NCI-H510A (cell line): ENCODE data around the gene PGLYRP4.

Source experiments
- DNase-seq: peaks from one replicate; lab custom pipeline; 2025; lab: John Stamatoyannopoulos, UW

Gene PGLYRP4, protein sequence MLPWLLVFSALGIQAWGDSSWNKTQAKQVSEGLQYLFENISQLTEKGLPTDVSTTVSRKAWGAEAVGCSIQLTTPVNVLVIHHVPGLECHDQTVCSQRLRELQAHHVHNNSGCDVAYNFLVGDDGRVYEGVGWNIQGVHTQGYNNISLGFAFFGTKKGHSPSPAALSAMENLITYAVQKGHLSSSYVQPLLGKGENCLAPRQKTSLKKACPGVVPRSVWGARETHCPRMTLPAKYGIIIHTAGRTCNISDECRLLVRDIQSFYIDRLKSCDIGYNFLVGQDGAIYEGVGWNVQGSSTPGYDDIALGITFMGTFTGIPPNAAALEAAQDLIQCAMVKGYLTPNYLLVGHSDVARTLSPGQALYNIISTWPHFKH

DNA sequence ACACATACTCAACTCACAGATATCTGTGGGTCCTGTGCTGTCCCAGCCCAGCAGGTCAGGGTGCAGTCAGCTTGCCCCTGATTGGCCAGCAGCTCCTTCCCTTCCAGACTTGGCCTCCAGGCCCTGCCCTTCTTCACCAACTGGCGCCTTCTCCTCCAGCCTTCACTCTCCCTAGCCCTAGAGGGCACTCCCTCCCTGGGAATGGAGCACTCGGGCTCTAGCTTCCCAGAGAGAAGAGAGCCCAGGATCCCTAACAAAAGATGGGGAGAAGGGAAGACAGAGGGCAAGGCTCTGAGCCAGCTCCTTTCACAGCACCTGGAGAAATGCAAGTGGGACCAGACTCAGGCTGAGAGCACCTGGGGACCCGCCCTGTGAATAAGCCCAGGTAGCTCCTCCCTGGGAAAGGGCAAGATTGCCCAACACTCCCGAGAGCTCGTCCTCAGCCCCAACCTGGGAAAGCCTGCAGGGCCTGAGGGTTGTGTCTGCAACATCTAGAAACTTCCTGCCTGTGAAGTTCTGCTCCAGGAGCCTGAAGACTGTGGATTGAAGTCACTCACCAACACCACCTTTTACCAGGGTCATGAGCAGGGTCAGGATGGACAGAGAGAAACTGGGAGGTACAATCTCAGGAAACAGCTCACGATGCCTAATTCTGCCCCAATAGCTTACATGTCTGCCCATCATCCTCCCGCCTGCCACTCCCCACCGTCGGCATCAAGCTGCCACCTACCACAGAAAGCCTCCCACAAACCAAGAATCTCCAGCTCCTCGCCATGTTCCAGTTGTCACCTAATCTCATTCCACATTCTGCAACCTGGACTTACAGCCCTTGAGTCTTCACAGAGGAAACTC lies at the start of gene PGLYRP4:
Gene PGLYRP4 (minus strand): TSS at position 331 of the 852 bp plus-strand sequence. CDS start 909 bp downstream, outside the sequence.
- DNase-seq: no peak

DNA sequence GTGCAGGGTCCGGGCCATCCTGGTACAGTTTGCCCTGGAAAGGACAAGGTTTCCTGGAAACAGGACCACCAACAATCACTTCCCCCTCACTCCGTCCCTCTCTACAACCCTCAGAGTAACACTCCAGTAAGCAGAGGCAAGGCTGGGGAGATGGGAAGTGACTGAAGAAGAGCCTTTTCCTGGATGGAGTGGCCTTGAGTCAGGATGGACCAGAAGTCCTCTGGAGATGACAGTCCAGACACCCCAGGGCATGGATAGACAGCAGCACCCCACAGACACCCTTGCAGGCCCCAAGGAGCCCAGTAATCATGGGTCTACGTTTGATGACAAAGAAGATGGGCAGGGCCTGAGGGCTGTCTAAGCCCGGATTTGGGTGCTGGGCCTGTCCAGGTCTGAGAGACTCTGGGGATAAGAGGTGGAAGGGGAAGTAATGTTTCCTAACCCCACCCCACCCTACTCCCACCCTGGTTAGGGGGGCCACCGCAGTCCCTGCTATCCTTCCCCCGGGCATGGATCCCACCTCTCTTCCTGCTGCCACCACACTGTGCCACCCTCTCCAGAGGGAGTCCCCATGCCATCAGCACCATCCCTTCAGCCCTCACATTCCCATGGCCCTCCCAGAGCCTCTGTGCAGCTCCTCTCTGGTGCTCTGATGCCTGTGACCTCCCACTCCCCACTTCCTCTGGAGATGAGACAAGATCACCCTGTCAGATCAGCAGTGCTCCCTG lies 49.4 kb upstream of the PGLYRP4 start:
- no peak for DNase-seq

DNA sequence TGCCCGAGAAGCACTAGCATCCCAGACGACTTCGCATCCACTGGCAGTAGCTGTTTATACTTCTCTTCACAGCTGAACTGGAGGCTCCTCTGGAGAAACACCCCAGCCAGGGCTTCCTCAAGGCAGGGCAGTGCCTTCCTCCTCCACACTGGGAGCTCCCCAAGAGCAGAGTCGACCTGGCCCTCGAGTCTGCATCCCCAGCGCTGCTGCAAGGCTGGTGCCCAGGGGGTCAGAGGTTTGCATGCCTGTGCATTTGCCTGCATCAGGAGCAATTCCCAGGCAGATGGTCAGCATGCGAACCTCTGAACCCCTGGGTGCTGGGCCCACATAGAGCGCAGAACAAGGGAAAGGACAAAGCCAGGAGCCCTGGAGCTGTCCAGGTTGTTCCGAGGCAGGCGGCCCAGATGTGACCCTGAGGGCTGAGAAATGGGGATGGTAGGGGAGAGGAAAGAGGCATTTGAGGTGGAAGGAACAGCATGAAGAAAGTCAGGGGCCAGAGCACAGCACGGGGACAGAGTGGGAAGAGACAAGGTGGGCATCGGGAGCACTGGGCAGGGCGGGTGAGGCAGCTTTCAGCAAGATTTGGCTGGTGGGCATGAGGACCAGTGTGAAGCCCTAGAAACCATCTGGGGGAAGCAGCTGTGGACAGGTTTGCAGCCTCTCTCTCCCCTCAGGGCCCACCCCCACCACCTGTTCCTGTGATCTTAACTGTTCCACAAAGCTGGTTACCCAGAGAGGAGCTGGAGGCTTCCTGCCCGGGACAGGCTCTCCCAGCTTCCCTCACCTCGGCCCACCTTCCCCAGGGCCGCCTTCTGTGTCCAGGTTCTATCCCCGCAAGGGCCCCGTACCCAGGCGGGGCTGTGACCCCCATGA lies 48.6 kb upstream of the PGLYRP4 start:
- DNase-seq: no peak

DNA sequence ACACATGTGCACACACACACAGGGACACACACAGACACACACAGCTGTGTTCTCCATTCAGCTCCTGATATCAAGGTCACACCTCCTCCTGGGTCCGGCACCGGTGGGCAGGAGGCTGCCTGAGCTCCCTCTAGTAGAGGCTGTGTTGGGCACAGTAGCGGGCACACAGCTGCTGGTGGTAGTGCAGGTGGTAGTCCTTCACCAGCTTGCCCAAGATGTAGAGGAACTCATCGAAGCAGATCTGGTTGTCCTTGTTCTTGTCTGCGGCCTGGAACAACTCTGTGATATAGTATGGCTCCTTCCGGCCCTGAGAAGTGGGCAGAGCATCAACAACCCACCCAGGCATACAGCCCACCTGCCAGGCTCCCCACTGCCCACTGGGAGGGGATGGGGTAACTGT lies 47.8 kb upstream of the PGLYRP4 start:
- no peak for DNase-seq

DNA sequence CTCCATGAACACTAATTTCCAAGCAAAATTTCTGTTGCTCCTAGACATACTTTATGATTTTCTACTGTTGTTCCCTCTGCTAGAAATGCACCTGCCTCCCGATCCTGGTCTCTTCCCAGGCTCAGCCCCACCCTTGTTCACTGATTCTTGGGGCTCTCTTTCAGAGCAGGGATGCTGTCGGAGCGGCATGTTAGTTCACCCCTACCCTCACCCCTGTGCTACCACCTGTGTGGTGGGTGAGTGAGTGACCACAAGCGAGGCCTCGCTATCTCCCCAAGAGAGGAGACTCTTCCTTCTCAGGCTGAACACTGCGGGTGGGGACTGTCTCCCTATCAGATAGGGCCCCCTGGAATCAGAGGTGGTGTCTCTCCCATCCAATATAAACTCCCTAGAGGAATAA lies 47.1 kb upstream of the PGLYRP4 start:
- DNase-seq: no peak

DNA sequence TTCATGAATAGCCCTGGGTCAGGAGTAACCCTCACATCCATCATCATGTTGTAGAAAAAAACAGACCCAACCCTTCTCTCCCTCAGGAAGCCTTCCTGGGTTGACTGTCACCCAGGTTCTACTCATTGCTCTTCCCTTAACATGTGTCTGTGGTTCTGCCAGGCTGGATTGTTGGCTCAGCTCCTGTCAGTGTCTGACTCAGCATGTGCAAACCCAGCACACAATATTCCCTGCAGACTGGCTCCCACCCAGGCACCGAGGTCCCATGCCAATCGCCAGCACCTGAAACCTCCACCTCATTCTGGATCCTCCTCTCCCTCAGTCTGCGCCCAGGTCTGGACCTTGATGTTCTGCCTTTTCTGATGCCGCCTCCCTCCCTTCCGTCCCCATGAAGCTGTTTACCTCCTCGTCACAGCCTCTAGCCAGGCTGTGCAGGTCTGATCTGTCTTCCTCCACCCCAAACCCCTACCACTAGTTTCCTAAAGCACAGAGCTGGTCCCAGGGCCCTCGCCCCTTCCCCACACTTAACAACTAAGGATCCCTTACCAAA lies 46.6 kb upstream of the PGLYRP4 start:
- no peak for DNase-seq

DNA sequence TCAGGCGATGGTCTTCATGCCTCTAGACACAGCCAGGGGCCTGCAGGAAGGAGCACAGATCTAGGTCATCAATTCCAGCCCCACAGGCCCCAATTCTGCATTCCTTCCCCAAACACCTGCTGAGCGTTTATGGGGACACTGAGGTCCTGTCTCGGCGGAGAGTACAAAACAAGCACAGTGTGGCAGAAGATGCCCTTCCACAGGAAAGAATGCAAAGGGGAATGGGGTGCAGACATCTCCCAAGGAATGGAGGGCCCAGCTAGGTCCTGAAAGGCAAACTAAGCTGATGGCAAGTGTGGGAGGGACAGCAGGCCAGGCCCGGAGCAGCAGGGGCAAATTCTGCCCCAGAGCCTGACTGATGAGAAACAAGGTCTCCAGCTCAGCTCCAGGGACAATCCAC lies 45.8 kb upstream of the PGLYRP4 start:
- no peak for DNase-seq

DNA sequence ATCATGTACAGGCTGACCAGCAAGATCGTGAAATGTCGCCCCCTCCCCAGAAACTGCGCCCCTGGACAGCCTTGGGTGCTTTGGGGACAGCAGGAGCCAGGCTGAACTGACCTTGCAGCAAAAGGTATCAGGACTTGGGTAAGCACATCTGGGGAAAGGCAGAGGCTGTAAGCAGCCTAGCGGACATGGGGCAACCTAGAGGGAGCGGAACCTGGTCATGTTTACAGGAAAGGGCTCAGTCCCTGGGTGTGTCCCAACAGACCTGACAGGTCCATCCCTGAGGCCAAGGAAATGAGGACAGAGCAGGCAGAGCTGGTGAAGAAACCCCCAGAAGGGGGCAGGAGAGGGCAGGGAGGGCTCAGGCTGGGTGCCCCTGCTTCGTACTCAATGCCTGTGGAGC lies 45.3 kb upstream of the PGLYRP4 start:
- DNase-seq: no peak

DNA sequence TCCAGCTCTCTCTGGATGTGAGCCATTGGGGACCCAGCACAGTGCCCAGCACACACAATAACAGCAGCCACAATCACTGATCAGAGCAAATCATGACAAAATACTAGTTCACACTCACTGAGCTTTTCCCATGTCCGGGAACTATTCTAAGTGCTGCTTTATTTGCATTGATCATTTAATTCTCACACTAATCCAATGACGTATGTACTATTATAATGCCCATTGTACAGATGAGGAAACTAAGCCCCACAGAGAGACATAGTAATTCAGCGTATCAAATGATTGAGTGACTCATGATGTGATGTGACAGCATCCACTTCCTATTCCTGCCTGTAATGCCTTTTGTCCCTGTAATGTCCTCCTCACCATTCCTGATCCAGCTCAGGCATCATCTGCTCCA lies 44.2 kb upstream of the PGLYRP4 start:
- DNase-seq: no peak

DNA sequence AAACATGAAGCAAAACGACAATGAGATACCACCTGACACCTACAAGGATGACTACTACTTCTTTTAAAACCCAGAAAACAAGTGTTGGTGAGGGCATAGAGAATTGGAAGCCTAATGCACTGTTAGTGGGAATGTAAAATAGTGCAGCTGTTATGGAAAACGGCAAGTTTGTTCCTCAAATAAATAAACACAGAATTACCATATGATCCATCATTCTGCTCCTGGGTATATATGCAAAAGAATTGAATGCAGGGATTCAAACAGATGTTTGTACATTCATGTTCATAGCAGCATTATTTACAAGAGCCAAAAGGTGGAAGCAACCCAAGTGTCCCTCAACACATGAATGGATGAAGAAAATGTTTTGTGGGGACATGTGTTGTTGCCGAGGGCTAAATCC lies 43.6 kb upstream of the PGLYRP4 start:
- no peak for DNase-seq

DNA sequence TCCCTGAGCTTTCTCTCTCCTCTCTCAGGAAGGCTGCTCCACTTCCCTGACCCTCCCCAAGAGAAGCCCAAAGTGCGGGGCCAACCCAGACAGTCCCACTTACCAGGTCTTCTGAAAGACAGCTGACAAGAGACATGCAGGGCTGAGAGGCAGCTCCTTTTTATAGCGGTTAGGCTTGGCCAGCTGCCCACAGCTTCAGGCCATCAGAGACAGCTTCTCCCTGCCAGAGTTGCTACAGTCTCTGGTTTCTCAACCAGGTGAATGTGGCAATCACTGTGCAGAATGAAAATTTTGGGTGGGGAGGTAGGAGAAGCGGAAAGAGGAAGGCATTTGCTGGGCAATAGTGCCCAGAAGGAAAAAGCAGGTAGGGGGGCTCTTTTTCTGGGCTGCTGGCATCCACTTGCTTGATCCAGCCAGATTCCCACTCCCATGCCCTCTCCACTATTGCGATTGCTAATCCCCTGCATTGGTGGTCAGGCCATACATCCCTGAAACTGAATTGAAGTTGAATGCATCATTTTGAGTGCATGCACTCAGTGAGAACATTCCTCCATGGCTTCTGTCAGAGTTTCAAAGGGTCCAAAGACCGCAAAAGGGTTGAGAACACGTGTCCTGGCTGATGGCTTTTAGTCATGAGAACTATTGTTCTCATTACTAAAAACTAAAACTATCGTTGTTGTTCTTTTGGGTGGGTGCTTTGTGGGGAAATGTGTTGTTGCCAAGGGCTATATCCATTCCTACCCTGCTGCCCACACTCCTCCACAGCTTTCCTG lies 42.5 kb upstream of the PGLYRP4 start, which contains the start of gene S100A8:
Gene S100A8 (minus strand): TSS at position 136 of the 773 bp plus-strand sequence. CDS start 538 bp downstream, outside the sequence.
- DNase-seq: no peak

DNA sequence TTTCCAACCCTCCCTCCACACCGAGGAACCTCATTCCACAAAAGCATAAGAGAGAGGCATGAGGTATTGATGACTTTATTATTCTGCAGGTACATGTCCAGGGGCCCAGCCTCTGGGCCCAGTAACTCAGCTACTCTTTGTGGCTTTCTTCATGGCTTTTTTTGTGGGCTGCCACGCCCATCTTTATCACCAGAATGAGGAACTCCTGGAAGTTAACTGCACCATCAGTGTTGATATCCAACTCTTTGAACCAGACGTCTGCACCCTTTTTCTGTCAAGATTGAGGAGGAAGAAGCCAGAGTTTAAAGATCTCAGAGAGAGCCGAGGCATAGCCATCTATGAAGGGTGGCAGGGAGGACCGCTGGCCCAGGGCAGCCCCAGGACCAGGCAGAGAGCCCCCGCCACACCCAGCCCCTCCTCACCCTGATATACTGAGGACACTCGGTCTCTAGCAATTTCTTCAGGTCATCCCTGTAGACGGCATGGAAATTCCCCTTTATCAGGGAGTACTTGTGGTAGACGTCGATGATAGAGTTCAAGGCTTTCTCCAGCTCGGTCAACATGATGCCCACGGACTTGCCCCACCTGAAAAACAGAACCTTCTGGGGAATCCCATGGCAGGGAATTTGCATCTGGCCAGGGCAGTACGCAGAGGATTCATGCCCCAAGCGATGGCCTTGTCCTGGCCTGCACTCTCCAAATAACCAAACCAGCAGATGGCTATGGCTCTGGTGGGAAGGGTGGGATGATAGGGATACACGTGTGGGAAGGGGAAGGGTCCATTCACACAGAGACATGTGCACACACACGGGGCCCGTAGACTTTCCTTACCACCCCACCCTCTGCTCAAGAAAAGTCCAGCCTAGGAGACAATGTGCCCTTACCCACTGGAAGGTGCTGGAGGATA lies 41.6 kb upstream of the PGLYRP4 start:
- no peak for DNase-seq

DNA sequence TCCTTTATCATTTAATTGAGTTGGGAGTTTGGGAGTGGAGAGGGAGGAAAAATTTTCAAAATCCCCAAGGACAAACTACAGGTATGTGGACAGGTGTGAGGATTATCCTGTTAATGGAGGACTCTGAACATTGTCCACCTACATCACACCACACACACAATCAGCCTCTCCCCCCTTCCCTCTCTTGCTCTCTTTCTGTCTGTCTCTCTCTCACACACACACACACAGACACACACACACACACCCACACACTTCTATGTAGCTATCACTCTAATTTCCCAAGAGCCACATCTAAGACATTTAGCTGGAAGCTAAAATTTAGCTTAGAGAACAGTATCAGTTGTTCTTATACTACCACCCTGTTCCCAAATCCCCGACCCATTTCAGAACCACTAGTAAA lies 40.8 kb upstream of the PGLYRP4 start:
- DNase-seq: no peak

DNA sequence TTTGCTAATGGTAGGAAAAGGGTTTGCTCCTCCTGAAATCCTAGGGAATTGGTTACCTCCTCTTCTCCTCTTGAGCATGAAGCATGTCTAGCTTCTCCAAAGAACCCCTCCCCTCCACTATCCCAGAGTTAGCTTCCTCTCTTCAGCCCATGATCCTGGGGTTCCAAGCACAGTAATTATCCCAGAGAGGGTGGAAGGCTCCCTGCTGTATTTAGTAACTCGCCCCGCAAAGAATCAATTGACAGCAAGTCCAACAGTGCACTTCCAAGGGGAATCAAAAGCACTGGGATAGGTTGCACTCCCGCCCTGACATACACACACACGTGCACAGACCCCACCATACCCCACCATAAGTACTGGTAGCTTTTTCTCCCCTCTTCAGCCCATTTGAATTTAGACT lies 39.1 kb upstream of the PGLYRP4 start:
- no peak for DNase-seq

DNA sequence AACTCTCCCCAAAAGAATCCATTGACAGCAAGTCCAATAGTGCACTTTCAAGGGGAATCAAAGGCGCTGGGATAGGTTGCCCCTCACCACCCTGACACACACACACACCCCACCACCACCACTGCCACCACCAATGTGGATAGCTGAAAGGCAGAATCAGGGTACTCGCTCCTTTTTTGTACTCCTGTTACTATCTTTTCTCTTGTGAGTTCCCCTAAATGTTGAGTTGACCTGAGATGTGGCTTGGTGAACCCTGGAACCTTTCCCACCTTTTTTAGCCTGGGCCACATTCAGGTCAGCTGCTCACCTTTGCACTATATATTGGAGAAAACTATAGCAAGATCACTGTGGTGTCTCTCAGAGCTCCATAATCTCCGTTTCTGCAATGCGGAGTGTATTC lies 38.4 kb upstream of the PGLYRP4 start:
- no peak for DNase-seq

DNA sequence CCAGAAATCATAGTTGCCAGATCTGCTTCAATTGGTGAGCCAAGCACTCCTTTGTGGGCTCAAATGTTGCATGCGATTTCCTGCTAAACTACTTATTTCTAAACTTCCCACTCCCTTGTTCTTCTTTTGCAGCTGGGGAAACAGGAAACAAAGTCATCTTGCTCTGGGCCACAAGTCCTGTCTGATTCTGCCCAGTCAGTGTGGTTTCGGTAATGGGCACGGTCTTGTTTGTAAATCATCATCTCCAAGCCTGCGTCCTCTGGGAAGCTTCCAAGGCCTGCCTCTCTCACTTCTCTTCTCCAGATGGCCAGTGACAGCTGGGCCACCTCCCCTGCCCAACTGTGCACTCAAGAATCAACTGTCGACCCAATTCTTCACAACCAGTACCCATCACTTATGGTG lies 37.9 kb upstream of the PGLYRP4 start:
- DNase-seq: no peak

DNA sequence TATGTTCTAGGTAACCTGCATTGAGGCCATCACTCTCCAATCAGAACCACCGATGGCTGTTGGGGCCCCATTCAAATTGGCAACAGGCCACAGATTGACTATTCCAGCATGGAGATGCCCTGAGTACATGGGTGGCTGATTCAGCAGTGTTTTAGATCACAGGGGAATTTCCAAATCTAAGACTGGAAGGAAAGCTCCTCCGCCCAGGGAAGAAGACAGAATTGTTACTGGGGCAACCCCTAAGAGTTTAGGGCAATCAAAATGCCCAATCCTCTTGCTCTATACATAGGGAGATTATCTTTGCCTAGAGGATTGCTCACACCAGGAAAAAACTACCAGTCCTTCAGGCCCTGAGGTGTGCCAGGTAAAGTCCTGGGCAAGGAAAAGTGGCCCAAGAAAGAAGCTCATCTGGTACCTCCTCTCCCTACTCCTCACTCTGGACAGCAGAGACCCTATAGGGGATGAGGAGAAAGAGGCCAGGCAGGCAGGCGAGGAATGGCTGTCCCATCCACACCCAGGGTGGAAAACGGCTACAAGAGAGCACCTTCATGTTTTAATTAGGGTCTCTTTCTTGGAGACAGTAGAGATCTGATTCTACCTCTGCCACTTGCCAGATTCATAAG lies 36.4 kb upstream of the PGLYRP4 start:
- DNase-seq: no peak

DNA sequence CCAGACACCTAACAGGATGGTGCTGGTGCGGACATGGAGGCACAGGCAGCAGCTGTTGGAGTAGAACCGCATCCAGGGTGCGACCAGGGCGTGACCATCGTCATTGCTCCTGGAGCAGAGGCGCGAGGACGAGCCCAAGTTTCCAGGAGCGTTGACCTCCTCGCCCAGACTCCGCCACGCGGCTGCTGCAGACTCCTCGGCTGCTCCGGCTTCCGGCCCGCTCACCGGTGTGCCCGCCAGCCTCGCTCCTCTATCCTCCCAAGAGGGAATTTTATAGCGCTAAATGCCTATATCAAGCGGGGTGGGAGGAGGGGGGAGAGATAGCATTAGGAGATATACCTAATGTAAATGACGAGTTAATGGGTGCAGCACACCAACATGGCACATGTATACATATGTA lies 32.1 kb upstream of the PGLYRP4 start:
- no peak for DNase-seq

DNA sequence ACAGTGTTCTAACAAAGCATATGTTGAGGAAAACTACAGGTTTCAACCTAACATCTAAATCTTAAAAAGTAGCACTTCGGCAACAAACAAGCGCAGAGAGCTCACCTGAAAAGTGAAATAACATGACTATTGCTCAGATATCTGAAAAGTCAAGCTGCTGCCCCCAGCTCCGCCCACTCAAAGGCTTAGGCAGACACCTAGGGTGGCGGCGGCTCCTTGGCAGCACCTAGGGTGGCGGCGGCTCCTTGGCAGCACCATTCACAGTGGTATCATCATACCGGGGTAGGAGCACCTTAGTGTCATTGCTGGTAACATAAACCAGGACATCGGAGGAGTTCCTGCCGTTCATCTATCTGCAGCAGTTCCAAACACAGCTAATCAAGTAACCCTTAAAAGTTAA lies 30.9 kb upstream of the PGLYRP4 start:
- DNase-seq: no peak
